Breast epithelium (tissue), 4 donors: ENCODE measurements around the gene MINDY3. TPM values are rescaled to one million over a fixed set of nuclear protein-coding genes. Genes with fewer than 3 reads are reported as not detected.

Source experiments
- DNase-seq, 2 donors: peaks; one replicate each; pipeline ENCODE4 v3.0.0-alpha.2; 2019; ENCODE audit warnings: low spot score in 2 of 2
- H3K27ac ChIP-seq, 2 donors: fragments of 200-600 bp; sonication (generic) in 1 of 2; one replicate each; pipeline ENCODE4 v1.5.1; 2016 to 2019; ENCODE audit warnings: mild to moderate bottlenecking in 1 of 2
- H3K27me3 ChIP-seq, 2 donors: fragments of 200-600 bp; sonication (generic) in 1 of 2; one replicate each; pipeline versions ENCODE4 v1.5.1 to v1.6.0; 2017 to 2019; ENCODE audit warnings: control low read depth in 1 of 2, mild to moderate bottlenecking in 1 of 2
- H3K36me3 ChIP-seq: fragments of 200-600 bp; one replicate; pipeline ENCODE4 v1.5.1; 2019
- H3K4me1 ChIP-seq, 2 donors: fragments of 200-600 bp; sonication (generic); one replicate each; pipeline ENCODE4 v1.5.1; 2016 to 2019; ENCODE audit warnings: control low read depth in 1 of 2
- H3K4me3 ChIP-seq, 3 donors: fragments of 200-600 bp; sonication (generic); 1 replicate in 2 of 3; 2 replicates in 1 of 3; pipeline ENCODE4 v1.5.1; 2016 to 2019; ENCODE audit warnings: mild to moderate bottlenecking in 3 of 3, moderate library complexity in 2 of 3
- H3K9me3 ChIP-seq, 2 donors: fragments of 200-600 bp; sonication (generic) in 1 of 2; one replicate each; pipeline ENCODE4 v1.5.1; 2016 to 2019; ENCODE audit warnings: control low read depth in 1 of 2
- POLR2A ChIP-seq: fragments of 450-650 bp; IDR thresholded peaks from one replicate; pipeline ENCODE4 v1.6.1; 2016; ENCODE audit warnings: antibody characterized with exemption, mild to moderate bottlenecking, moderate library complexity
- POLR2AphosphoS5 ChIP-seq, 3 donors: sonication (generic); formaldehyde crosslinking; IDR thresholded peaks; one replicate each; pipeline ENCODE4 v1.6.1; 2017; ENCODE audit warnings: antibody characterized with exemption in 3 of 3
- intact Hi-C: fragments of 100-400 bp; cut with DNase I; formaldehyde crosslinking; loops from one replicate; pipeline ENCODE4 v1.15.1; 2023; ENCODE audit warnings: low total_unique reads
- total RNA-seq, 3 donors: library from RNA; depleted of rRNA; stranded (reverse); fragments of >200 nt; gene quantifications; one replicate each; pipeline ENCODE4 v1.1.0, GENCODE V29; 2016
- TF ChIP-seq, protein P1 (sequence below), 3 donors: fragments of 450-650 bp; IDR thresholded peaks; one replicate each; pipeline ENCODE4 v1.5.1; 2016 to 2017; ENCODE audit warnings: antibody characterized with exemption in 3 of 3, mild to moderate bottlenecking in 3 of 3, moderate library complexity in 3 of 3

Gene MINDY3
- total RNA-seq, 3 donors from 2014 or later, result 33.0 to 38.3 (median 34.8) TPM

DNA sequence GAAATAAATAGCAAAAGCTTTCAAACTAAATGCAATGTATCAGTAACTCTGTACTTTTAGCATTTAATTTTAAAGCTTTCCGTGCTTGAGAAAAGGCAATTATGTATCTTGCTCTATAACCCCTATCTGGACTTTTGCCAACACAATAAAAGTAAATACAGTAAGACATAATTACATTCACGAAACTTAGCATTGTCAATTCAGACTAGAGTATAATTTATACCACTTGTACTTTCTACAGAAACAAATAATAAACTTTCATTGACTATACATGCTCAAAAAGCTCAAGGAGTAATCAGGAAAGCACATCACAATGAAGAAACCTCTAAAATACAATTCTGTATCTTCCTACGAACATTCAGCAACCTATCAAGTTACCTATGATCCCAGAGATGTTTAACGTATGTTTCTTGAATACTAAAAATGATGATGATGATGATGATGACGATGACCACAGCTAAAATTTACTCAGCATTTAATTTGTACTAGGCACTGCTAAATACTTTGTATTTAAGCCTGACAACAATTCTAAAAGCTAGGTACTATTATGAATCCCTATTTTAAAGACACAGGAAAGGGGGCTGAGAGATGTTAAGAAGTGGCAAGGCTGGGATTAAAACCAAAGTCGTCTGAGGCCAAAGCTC, 44.9 kb downstream of the MINDY3 start:
- Histone ChIP-seq H3K4me3 (no peak overlapping the region), H3K4me1 (no peaks in the 10 kb centered on the region), H3K9me3 (no peaks in the 10 kb centered on the region), H3K27me3 (no peaks in the 10 kb centered on the region), H3K27ac (no peak overlapping the region), H3K36me3 (no peaks in the 10 kb centered on the region)
- no peak for TF ChIP-seq POLR2A
- TF ChIP-seq POLR2AphosphoS5 (IDR thresholded peaks at IDR 0.05), result no peak
- TF ChIP-seq, protein P1, sequence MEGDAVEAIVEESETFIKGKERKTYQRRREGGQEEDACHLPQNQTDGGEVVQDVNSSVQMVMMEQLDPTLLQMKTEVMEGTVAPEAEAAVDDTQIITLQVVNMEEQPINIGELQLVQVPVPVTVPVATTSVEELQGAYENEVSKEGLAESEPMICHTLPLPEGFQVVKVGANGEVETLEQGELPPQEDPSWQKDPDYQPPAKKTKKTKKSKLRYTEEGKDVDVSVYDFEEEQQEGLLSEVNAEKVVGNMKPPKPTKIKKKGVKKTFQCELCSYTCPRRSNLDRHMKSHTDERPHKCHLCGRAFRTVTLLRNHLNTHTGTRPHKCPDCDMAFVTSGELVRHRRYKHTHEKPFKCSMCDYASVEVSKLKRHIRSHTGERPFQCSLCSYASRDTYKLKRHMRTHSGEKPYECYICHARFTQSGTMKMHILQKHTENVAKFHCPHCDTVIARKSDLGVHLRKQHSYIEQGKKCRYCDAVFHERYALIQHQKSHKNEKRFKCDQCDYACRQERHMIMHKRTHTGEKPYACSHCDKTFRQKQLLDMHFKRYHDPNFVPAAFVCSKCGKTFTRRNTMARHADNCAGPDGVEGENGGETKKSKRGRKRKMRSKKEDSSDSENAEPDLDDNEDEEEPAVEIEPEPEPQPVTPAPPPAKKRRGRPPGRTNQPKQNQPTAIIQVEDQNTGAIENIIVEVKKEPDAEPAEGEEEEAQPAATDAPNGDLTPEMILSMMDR (IDR thresholded peaks at IDR 0.05), result no peak
- no peak for DNase-seq
- intact Hi-C loops, result no loop called here

DNA sequence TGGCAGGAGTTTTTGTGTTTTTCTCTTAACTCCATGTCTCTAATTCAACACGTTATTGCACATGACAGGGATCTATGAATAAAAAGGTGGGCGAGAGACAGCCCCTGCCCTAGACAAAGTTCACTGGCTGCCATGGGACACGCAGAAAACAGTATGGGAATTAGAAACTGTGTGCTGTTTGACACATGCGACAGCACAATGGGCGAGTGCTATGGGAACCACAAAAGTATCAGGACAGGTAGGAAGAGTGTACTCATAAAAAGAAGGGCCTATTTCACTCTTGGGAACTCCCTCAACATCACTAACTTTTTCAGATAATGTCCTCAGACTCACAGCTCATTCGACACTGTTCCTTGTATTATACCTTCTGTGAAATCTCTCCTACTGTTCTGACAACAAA, 45.7 kb downstream of the MINDY3 start:
- Histone ChIP-seq H3K9me3 (no peaks in the 10 kb centered on the region), H3K36me3 (no peaks in the 10 kb centered on the region), H3K27me3 (no peaks in the 10 kb centered on the region), H3K27ac (no peak overlapping the region), H3K4me3 (no peak overlapping the region), H3K4me1 (no peaks in the 10 kb centered on the region)
- TF ChIP-seq POLR2AphosphoS5 (IDR thresholded peaks at IDR 0.05), result no peak
- TF ChIP-seq, protein P1 (IDR thresholded peaks at IDR 0.05), result no peak
- TF ChIP-seq POLR2A, result no peak
- intact Hi-C loops, result no loop called here
- no peak for DNase-seq

DNA sequence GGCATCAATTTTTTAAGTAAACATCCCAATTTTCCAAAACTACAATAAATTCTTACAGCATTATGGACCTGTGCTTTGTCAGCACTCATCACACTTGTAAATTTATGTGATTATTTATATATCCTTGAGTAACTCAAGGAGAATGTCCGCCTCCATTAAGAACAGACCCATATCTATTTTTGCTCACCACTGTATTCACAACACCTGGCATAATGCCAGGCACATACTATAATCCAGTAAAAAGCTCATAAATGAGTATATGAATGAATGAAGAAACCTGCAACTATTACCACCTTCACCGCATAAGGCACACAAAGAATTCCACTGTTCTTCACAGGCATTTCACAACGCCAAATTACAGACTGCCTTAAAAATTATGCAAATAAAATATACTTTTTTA, 46.9 kb downstream of the MINDY3 start:
- no peaks in the 10 kb centered on the region for H3K27me3 ChIP-seq
- no peak for DNase-seq
- H3K27ac ChIP-seq, result no peak overlapping the region
- no peak for TF ChIP-seq POLR2AphosphoS5 (IDR thresholded peaks at IDR 0.05)
- TF ChIP-seq, protein P1 (IDR thresholded peaks at IDR 0.05), result no peak
- H3K9me3 ChIP-seq, result no peaks in the 10 kb centered on the region
- no peaks in the 10 kb centered on the region for H3K4me1 ChIP-seq
- intact Hi-C loops, result no loop called here
- no peaks in the 10 kb centered on the region for H3K36me3 ChIP-seq
- H3K4me3 ChIP-seq, result no peak overlapping the region

DNA sequence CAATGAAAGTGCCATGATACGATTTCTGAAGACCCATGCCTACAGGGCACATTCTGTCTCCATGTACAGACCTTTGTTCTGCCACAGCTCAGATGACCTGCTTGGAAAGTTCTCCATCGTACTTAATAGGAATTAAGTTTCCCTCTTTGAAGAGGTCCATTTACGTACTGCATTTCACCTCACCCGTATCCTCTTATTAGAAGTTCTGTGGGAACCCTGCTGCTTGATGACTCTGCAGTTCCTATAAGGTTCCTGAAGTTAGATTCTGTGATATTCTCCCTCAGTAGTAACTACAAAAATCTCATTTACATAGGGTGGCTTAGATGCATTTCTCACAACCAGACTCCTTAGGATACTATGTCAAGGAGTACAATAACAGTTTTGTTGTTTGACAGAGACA, 50.9 kb downstream of the MINDY3 start:
- Histone ChIP-seq H3K4me1 (no peaks in the 10 kb centered on the region), H3K27me3 (no peaks in the 10 kb centered on the region), H3K27ac (no peak overlapping the region), H3K9me3 (no peaks in the 10 kb centered on the region), H3K36me3 (no peaks in the 10 kb centered on the region), H3K4me3 (no peak overlapping the region)
- DNase-seq, result no peak
- TF ChIP-seq, protein P1 (IDR thresholded peaks at IDR 0.05), result no peak
- no peak for TF ChIP-seq POLR2AphosphoS5 (IDR thresholded peaks at IDR 0.05)
- TF ChIP-seq POLR2A, result no peak
- intact Hi-C loops, result no loop called here

DNA sequence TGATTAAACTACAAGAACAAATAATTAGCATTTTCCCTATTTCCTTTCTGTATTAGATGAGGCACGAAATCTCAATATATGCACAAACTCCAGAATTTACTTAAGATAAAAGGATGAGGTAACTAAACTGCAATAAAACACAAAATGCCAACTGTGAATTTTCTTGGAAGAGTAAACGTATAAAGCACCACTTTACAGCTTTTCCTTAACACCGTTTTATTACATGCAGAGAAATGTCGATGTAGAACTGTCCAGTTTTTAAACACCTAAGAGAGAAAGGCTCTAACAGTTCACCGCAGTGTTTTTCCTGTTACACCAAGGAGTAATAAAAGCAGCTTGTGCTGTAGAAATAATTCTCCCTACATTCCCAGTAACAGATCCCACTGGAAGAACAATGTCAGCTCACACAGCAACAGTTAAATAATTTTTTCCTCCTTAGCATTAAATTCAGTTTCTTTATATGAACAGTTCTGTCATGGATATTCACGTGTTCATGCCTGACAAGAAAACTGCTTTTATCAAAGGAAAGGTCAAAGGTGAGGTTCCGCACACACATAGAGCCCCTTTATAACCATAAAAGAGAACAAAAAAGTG, 52.0 kb downstream of the MINDY3 start:
- H3K36me3 ChIP-seq, result no peaks in the 10 kb centered on the region
- no peak overlapping the region for H3K4me3 ChIP-seq
- H3K4me1 ChIP-seq, result no peaks in the 10 kb centered on the region
- TF ChIP-seq, protein P1 (IDR thresholded peaks at IDR 0.05), result no peak
- TF ChIP-seq POLR2AphosphoS5 (IDR thresholded peaks at IDR 0.05), result no peak
- no peak for TF ChIP-seq POLR2A
- H3K27me3 ChIP-seq, result no peaks in the 10 kb centered on the region
- no peak for DNase-seq
- intact Hi-C loops, result no loop called here
- no peaks in the 10 kb centered on the region for H3K9me3 ChIP-seq
- no peak overlapping the region for H3K27ac ChIP-seq
